H9 (cell line): ENCODE data around the gene MAP3K20. TPM values are rescaled to one million over a fixed set of nuclear protein-coding genes. Genes with fewer than 3 reads are reported as not detected.

ENCODE experiments used
- DNase-seq: peaks from one replicate; pipeline ENCODE4 v3.0.0-alpha.2; 2017
- H2AFZ ChIP-seq: one replicate; pipeline ENCODE4 v1.6.1; 2013; ENCODE audit warnings: mild to moderate bottlenecking, low read length, control low read depth, moderate library complexity
- H2AK5ac ChIP-seq: 2 replicates; pipeline ENCODE4 v1.6.1; 2013; ENCODE audit warnings: low read length, control low read depth, mixed read lengths; ENCODE audit not compliant: insufficient read length
- H2BK120ac ChIP-seq: one replicate; pipeline ENCODE4 v1.6.1; 2013; ENCODE audit warnings: low read depth, mild to moderate bottlenecking, low read length, control low read depth, inconsistent platforms; ENCODE audit not compliant: poor library complexity, severe bottlenecking
- H2BK12ac ChIP-seq: 2 replicates; pipeline ENCODE4 v1.6.1; 2013; ENCODE audit warnings: low read length, control low read depth, mixed read lengths, low read depth; ENCODE audit not compliant: insufficient read length
- H2BK15ac ChIP-seq: 2 replicates; pipeline ENCODE4 v1.6.1; 2013; ENCODE audit warnings: low read depth, low read length, control low read depth
- H2BK20ac ChIP-seq: one replicate; pipeline ENCODE4 v1.6.1; 2013; ENCODE audit warnings: low read depth, mild to moderate bottlenecking, low read length, control low read depth, inconsistent platforms; ENCODE audit not compliant: poor library complexity, severe bottlenecking
- H2BK5ac ChIP-seq: 2 replicates; pipeline ENCODE4 v1.6.1; 2013; ENCODE audit warnings: low read length, control low read depth, mixed read lengths; ENCODE audit not compliant: insufficient read length
- H3K14ac ChIP-seq: 2 replicates; pipeline ENCODE4 v1.6.1; 2013; ENCODE audit warnings: low read length, control low read depth; ENCODE audit not compliant: insufficient read depth
- H3K18ac ChIP-seq: 2 replicates; pipeline ENCODE4 v1.6.1; 2013; ENCODE audit warnings: low read depth, mild to moderate bottlenecking, mixed read lengths, low read length, control low read depth; ENCODE audit not compliant: insufficient read length
- H3K23ac ChIP-seq: 2 replicates; pipeline ENCODE4 v1.6.1; 2013; ENCODE audit warnings: low read length, control low read depth, mixed read lengths, low read depth; ENCODE audit not compliant: insufficient read length
- H3K23me2 ChIP-seq: 2 replicates; pipeline ENCODE4 v1.6.1; 2013; ENCODE audit warnings: low read depth, mild to moderate bottlenecking, mixed read lengths, low read length, control low read depth; ENCODE audit not compliant: insufficient read length, poor library complexity, severe bottlenecking
- H3K27ac ChIP-seq: 2 replicates; pipeline ENCODE4 v1.5.1; 2013; ENCODE audit warnings: low read length, control low read depth, mixed read lengths, low read depth; ENCODE audit not compliant: insufficient read length
- H3K27me3 ChIP-seq: 2 replicates; pipeline ENCODE4 v1.6.1; 2013; ENCODE audit warnings: low read length, control low read depth, inconsistent platforms; ENCODE audit not compliant: insufficient read depth
- H3K4ac ChIP-seq: 2 replicates; pipeline ENCODE4 v1.6.1; 2013; ENCODE audit warnings: low read depth, mild to moderate bottlenecking, control low read depth, inconsistent platforms, low read length, moderate library complexity
- H3K4me1 ChIP-seq: 2 replicates; pipeline ENCODE4 v1.6.1; 2013; ENCODE audit warnings: low read length, control low read depth, inconsistent platforms; ENCODE audit not compliant: insufficient read depth
- H3K4me2 ChIP-seq: 2 replicates; pipeline ENCODE4 v1.6.1; 2013; ENCODE audit warnings: low read length, control low read depth, mixed read lengths; ENCODE audit not compliant: insufficient read length, insufficient read depth
- H3K56ac ChIP-seq: 2 replicates; pipeline ENCODE4 v1.6.1; 2013; ENCODE audit warnings: low read depth, mild to moderate bottlenecking, mixed read lengths, low read length, control low read depth; ENCODE audit not compliant: insufficient read length
- H3K79me1 ChIP-seq: 2 replicates; pipeline ENCODE4 v1.6.1; 2013; ENCODE audit warnings: low read depth, mild to moderate bottlenecking, moderate library complexity, low read length, control low read depth, inconsistent platforms; ENCODE audit not compliant: insufficient read depth, poor library complexity, severe bottlenecking
- H3K79me2 ChIP-seq: 2 replicates; pipeline ENCODE4 v1.6.1; 2013; ENCODE audit warnings: low read length, control low read depth, inconsistent platforms; ENCODE audit not compliant: insufficient read depth
- H3K9ac ChIP-seq: 2 replicates; pipeline ENCODE4 v1.6.1; 2013; ENCODE audit warnings: low read length, control low read depth, mixed read lengths; ENCODE audit not compliant: insufficient read length; ENCODE audit errors: extremely low read depth
- H3K9me3 ChIP-seq: one replicate; pipeline ENCODE4 v1.6.1; 2013; ENCODE audit warnings: low read depth, low read length, inconsistent platforms; ENCODE audit not compliant: control insufficient read depth
- H3T11ph ChIP-seq: one replicate; pipeline ENCODE4 v1.6.1; 2013; ENCODE audit warnings: mild to moderate bottlenecking, low read length, control low read depth, inconsistent platforms
- H4K20me1 ChIP-seq: one replicate; pipeline ENCODE4 v1.6.1; 2013; ENCODE audit not compliant: control insufficient read depth, insufficient read length, insufficient read depth
- H4K5ac ChIP-seq: 2 replicates; pipeline ENCODE4 v1.6.1; 2013; ENCODE audit warnings: low read depth, mild to moderate bottlenecking, mixed read lengths, low read length, control low read depth; ENCODE audit not compliant: insufficient read length
- H4K8ac ChIP-seq: replicated peaks from 2 replicates; pipeline ENCODE4 v1.6.1; 2013; ENCODE audit warnings: low read length, control low read depth, mixed read lengths, low read depth; ENCODE audit not compliant: insufficient read length
- H4K91ac ChIP-seq: 2 replicates; pipeline ENCODE4 v1.6.1; 2013; ENCODE audit warnings: low read depth, mild to moderate bottlenecking, moderate library complexity, mixed read lengths, low read length, control low read depth; ENCODE audit not compliant: insufficient read length
- H3K27ac Mint-ChIP-seq, 3 experiments: 2 replicates in 2 of 3; 3 replicates in 1 of 3; pipeline ENCODE4 v1.8.0; 2020 to 2021; ENCODE audit warnings: mixed read lengths in 3 of 3, mild to moderate bottlenecking in 1 of 3, moderate library complexity in 1 of 3
- H3K27me3 Mint-ChIP-seq: 2 replicates; pipeline ENCODE4 v1.8.0; 2021; ENCODE audit warnings: low read depth, mild to moderate bottlenecking, moderate library complexity, mixed read lengths
- H3K36me3 Mint-ChIP-seq, 3 experiments: 2 replicates in 2 of 3; 3 replicates in 1 of 3; pipeline ENCODE4 v1.8.0; 2020 to 2021; ENCODE audit warnings: low read depth in 3 of 3, mixed read lengths in 3 of 3; ENCODE audit not compliant: insufficient read depth in 1 of 3
- H3K4me1 Mint-ChIP-seq, 2 experiments: 2 replicates each; pipeline ENCODE4 v1.8.0; 2020; ENCODE audit warnings: mixed read lengths in 2 of 2
- H3K4me3 Mint-ChIP-seq, 2 experiments: 2 replicates in 1 of 2; 3 replicates in 1 of 2; pipeline ENCODE4 v1.8.0; 2020 to 2021; ENCODE audit warnings: mild to moderate bottlenecking in 2 of 2, mixed read lengths in 2 of 2, moderate library complexity in 1 of 2
- H3K9me3 Mint-ChIP-seq, 2 experiments: 2 replicates in 1 of 2; 3 replicates in 1 of 2; pipeline ENCODE4 v1.8.0; 2020; ENCODE audit warnings: mild to moderate bottlenecking in 2 of 2, mixed read lengths in 2 of 2, moderate library complexity in 1 of 2
- WGBS: extraction: QIAGEN DNeasy Blood & Tissue Kit; methylation state at CpG from one replicate; pipeline ENCODE4 v1.1.7; 2013; ENCODE audit warnings: missing lambda C conversion rate, low lambda C conversion rate, mixed read lengths; ENCODE audit not compliant: insufficient read length; ENCODE audit errors: extremely low coverage; 5-methylcytosine and 5-hydroxymethylcytosine counted together
- total RNA-seq: library from RNA; stranded (reverse); gene quantifications from 2 replicates; pipeline ENCODE4 v1.2.1, GENCODE V29; 2021
- TF ChIP-seq, protein P1 (sequence below): fragments of 200-600 bp; sonication (generic); conservative IDR thresholded peaks from 3 replicates; pipeline ENCODE4 v1.8.0; 2021; ENCODE audit warnings: antibody characterized with exemption, mild to moderate bottlenecking

Gene MAP3K20
- total RNA-seq, 1 experiment from 2014 or later = 8.7 TPM

DNA sequence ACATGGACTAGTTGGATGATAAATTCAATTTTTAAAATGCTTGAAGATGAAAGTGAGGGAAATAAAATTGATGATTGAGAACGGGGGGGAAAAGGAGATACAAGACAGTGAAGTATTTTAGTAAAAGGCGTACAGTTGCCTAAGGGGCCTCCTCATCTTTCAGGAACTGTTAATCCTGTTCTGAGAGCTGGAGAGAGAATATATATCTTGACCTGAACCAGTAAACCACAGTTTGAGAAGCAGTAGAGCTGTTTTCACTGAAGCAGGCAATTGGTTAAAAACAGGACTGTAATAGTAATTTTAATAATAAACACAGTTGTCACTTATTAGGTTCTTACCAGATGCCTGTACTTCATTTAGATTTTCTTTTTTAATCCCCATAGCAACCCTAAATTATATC lies 137.5 kb downstream of the MAP3K20 start:
- Histone ChIP-seq H3K4ac (no peak overlapping the region), H3K27ac (no peak overlapping the region), H3K9me3 (no peaks in the 10 kb centered on the region), H3K79me2 (no peaks in the 10 kb centered on the region), H3K4me2 (no peak overlapping the region), H3K27me3 (no peaks in the 10 kb centered on the region), H2AK5ac (no peak overlapping the region), H2AFZ (no peak overlapping the region), H3K56ac (no peak overlapping the region), H2BK20ac (no peak overlapping the region), H3K23ac (no peak overlapping the region), H4K5ac (no peak overlapping the region), H2BK5ac (no peak overlapping the region), H2BK120ac (no peak overlapping the region), H3K23me2 (no peaks in the 10 kb centered on the region), H4K8ac (no peak overlapping the region), H3T11ph (no peak overlapping the region), H2BK15ac (no peak overlapping the region), H3K79me1 (no peaks in the 10 kb centered on the region), H3K9ac (no peak overlapping the region), H3K14ac (no peak overlapping the region), H3K18ac (no peak overlapping the region), H3K4me1 (no peaks in the 10 kb centered on the region), H2BK12ac (no peak overlapping the region), H4K91ac (no peak overlapping the region), H4K20me1 (no peaks in the 10 kb centered on the region)
- TF ChIP-seq, protein P1, sequence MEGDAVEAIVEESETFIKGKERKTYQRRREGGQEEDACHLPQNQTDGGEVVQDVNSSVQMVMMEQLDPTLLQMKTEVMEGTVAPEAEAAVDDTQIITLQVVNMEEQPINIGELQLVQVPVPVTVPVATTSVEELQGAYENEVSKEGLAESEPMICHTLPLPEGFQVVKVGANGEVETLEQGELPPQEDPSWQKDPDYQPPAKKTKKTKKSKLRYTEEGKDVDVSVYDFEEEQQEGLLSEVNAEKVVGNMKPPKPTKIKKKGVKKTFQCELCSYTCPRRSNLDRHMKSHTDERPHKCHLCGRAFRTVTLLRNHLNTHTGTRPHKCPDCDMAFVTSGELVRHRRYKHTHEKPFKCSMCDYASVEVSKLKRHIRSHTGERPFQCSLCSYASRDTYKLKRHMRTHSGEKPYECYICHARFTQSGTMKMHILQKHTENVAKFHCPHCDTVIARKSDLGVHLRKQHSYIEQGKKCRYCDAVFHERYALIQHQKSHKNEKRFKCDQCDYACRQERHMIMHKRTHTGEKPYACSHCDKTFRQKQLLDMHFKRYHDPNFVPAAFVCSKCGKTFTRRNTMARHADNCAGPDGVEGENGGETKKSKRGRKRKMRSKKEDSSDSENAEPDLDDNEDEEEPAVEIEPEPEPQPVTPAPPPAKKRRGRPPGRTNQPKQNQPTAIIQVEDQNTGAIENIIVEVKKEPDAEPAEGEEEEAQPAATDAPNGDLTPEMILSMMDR = no peak
- 100% methylated on average over 1 of the region's 2 CpGs for WGBS
- Mint-ChIP-seq H3K9me3 (no peaks in the 10 kb centered on the region), H3K27ac (no peak overlapping the region), H3K4me1 (peaks cover 13 to 16% of the 10 kb centered on the region in 2 experiments), H3K36me3 (no peaks in the 10 kb centered on the region), H3K27me3 (no peaks in the 10 kb centered on the region), H3K4me3 (no peak overlapping the region)
- DNase-seq = no peak
